ENCODE results near the gene TMEM44. TPM values are rescaled to one million over a fixed set of nuclear protein-coding genes. Genes with fewer than 3 reads are reported as not detected.
A peak's percentile ranks its signal among the peaks of the same experiment; 100 is the strongest.

The TMEM44 gene
- total and polyA plus RNA-seq, 2 donors (not counting 3 experiments of a cell fraction or from before 2014, with no cell fraction given): 93.8 to 125 TPM

DNA sequence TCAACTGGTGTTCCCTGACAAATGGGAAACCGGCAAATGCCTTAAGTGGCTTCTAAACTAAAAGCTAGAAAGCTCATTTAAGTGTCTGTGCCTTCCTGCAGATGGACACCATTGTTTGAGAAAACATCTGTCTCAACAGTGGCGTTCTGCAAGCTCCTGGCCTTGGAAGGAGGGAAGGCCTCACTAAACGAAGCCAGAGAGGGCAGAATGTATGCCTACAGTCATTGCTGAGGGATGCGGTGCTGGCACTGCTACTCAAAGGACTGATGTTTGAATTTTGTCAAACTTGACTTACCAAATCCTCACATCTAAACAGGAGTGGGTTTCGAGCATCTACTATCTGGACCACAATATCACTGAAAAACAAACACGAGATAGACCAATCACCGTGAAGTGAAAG is 26.6 kb upstream of the TMEM44 start:
- TF ChIP-seq MYC (IDR thresholded peaks at IDR 0.05; ENCODE audit: low read depth, low read length) (no peak), FOS (IDR thresholded peaks at IDR 0.05; ENCODE audit: borderline replicate concordance, insufficient read depth, low read length) (no peak), GATA2 (IDR thresholded peaks at IDR 0.05; ENCODE audit: insufficient read depth, insufficient read length, low read depth, low read length) (no peak), JUN (IDR thresholded peaks at IDR 0.05; ENCODE audit: borderline replicate concordance, insufficient read depth, insufficient read length, low read depth) (no peak), POLR2AphosphoS5 (IDR thresholded peaks at IDR 0.05; ENCODE audit: insufficient read depth, low read depth, low read length) (no peak)
- TF ChIP-seq, protein P1, sequence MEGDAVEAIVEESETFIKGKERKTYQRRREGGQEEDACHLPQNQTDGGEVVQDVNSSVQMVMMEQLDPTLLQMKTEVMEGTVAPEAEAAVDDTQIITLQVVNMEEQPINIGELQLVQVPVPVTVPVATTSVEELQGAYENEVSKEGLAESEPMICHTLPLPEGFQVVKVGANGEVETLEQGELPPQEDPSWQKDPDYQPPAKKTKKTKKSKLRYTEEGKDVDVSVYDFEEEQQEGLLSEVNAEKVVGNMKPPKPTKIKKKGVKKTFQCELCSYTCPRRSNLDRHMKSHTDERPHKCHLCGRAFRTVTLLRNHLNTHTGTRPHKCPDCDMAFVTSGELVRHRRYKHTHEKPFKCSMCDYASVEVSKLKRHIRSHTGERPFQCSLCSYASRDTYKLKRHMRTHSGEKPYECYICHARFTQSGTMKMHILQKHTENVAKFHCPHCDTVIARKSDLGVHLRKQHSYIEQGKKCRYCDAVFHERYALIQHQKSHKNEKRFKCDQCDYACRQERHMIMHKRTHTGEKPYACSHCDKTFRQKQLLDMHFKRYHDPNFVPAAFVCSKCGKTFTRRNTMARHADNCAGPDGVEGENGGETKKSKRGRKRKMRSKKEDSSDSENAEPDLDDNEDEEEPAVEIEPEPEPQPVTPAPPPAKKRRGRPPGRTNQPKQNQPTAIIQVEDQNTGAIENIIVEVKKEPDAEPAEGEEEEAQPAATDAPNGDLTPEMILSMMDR (IDR thresholded peaks at IDR 0.05; ENCODE audit: extremely low read depth in 1 of 2, insufficient read depth in 1 of 2, low read depth in 1 of 2, low read length in 2 of 2): no peak
- TF ChIP-seq, protein P2, sequence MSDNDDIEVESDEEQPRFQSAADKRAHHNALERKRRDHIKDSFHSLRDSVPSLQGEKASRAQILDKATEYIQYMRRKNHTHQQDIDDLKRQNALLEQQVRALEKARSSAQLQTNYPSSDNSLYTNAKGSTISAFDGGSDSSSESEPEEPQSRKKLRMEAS (IDR thresholded peaks at IDR 0.05; ENCODE audit: insufficient read depth, insufficient read length): no peak
- DNase-seq (ENCODE audit: low read depth, low spot score) (peak; percentile 30), FAIRE-seq (no peak)
- dilution Hi-C loops (cut with MboI; ENCODE audit: extremely low pct_ligation_motif_present, low sequenced_read_pairs): no loop called here
- no peak overlapping the region for H2AFZ ChIP-seq (ENCODE audit: low read depth, low read length)
- H3K36me3 ChIP-seq (ENCODE audit: control insufficient read depth in 2 of 2, extremely low read depth in 1 of 2, insufficient read depth in 2 of 2, low read length in 2 of 2): peaks cover 5 to 8% of the 10 kb centered on the region in 2 experiments
- POLR2A ChIA-PET: interaction anchor here (1.0 kb wide), 1 partner anchor 20 kb away, joined by 3 read pairs; no protein-coding TSS in a partner anchor
- H3K4me1 ChIP-seq (ENCODE audit: control insufficient read depth, extremely low read depth, insufficient read depth, low read length): peaks cover 58% of the 10 kb centered on the region
- H3K27me3 ChIP-seq (ENCODE audit: control insufficient read depth in 2 of 2, insufficient read depth in 2 of 2, low read length in 2 of 2): no peaks in the 10 kb centered on the region
- intact Hi-C loops (cut with micrococcal nuclease): no loop called here
- no peak overlapping the region for H3K9ac ChIP-seq (replicated peaks; ENCODE audit: extremely low read depth, insufficient read depth, low read length)
- H3K9me1 ChIP-seq (replicated peaks; ENCODE audit: control insufficient read depth, extremely low read depth, insufficient read depth, low read length): no peaks in the 10 kb centered on the region
- no TSS peak for BruUV-seq (replicated peaks)
- no peaks in the 10 kb centered on the region for H4K20me1 ChIP-seq (replicated peaks; ENCODE audit: control insufficient read depth, extremely low read depth, insufficient read depth, low read length)
- no peak overlapping the region for H3K4me2 ChIP-seq (ENCODE audit: insufficient read depth, low read length)
- H3K9me3 ChIP-seq (replicated peaks; ENCODE audit: control insufficient read depth, insufficient read depth, low read length): no peaks in the 10 kb centered on the region
- peak overlapping the region; percentile 98 for H3K27ac ChIP-seq (ENCODE audit: insufficient read depth, low read depth, low read length)
- CTCF ChIA-PET: interaction anchor here (0.7 to 2.9 kb wide), 4 partner anchors 12 to 66 kb away, joined by 3 to 13 read pairs (median 10); partner anchors contain the start of genes LSG1 and TMEM44
- peaks cover 21% of the 10 kb centered on the region for H3K79me2 ChIP-seq (ENCODE audit: control insufficient read depth, insufficient read depth, low read length)
- H3K4me3 ChIP-seq (replicated peaks in 1 of 3; ENCODE audit: insufficient read depth in 1 of 3, low read depth in 1 of 3, low read length in 3 of 3): no peak overlapping the region
